Motor neuron (in vitro differentiated cells): Measurements from ENCODE around the gene MAPK8IP3. TPM values are rescaled to one million over a fixed set of nuclear protein-coding genes. Genes with fewer than 3 reads are reported as not detected.

Experiments used
- ATAC-seq, 8 experiments: fragments of 200-7000 bp; cut with Tn5 transposase; replicated peaks in 6 of 8; 2 replicates each; pipeline ENCODE4 v1.8.0; 2021; ENCODE audit warnings: mild to moderate bottlenecking in 8 of 8, moderate library complexity in 8 of 8
- H3K27ac ChIP-seq, 2 donors: fragments of 250-450 bp; sonication (Bioruptor Pico); 2 replicates each; pipeline ENCODE4 v1.9.0; 2021; ENCODE audit warnings: antibody characterized with exemption in 2 of 2, mild to moderate bottlenecking in 2 of 2, moderate library complexity in 1 of 2
- H3K4me1 ChIP-seq, 2 donors: fragments of 250-450 bp; sonication (Bioruptor Pico); replicated peaks in 1 of 2; 2 replicates each; pipeline ENCODE4 v1.6.1; 2021; ENCODE audit warnings: antibody characterized with exemption in 2 of 2, mild to moderate bottlenecking in 2 of 2, moderate library complexity in 1 of 2
- H3K4me3 ChIP-seq, 5 donors: fragments of 250-450 bp; sonication (Bioruptor Pico); 2 replicates each; pipeline ENCODE4 v1.9.0; 2021; ENCODE audit warnings: antibody characterized with exemption in 5 of 5, mild to moderate bottlenecking in 5 of 5, moderate library complexity in 4 of 5
- WGBS, 10 experiments: fragments of 450-650 bp; shearing (Covaris generic); methylation state at CpG; one replicate each; pipeline ENCODE4 v1.0.0; 2022; 5-methylcytosine and 5-hydroxymethylcytosine counted together
- in situ Hi-C, 9 experiments: fragments of 400-800 bp; cut with MboI; loops; one replicate each; pipeline ENCODE4 v1.15.0; 2021; ENCODE audit warnings: low sequenced_read_pairs in 9 of 9, low pct_unique_long_range_greater_than_20kb in 2 of 9; ENCODE audit not compliant: unreplicated experiment in 9 of 9
- total RNA-seq, 8 experiments: library from RNA; unstranded; fragments of 300-600 nt; gene quantifications; 2 replicates each; pipeline versions ENCODE4 v1.2.3 to v1.2.4, GENCODE V29; 2022

Gene MAPK8IP3
- total RNA-seq, 8 experiments from 2014 or later = 22.1 to 99.5 (median 55.4) TPM

GRCh38 chr16:1766231-1766630 is 60.2 kb downstream of the MAPK8IP3 start:
- 90% methylated on average over 5 of the region's 19 CpGs; no CpG with 5 or more reads in 9 of the 10 experiments for WGBS, 10 experiments
- in situ Hi-C loops = no loop called here
- ATAC-seq = no peak
- Histone ChIP-seq H3K27ac (no peak overlapping the region), H3K4me1 (peaks cover 6 to 7% of the 10 kb centered on the region in 2 donors), H3K4me3 (no peak overlapping the region)

- Histone ChIP-seq H3K4me1 (peaks cover 6 to 7% of the 10 kb centered on the region in 2 donors), H3K27ac (no peak overlapping the region), H3K4me3 (no peak overlapping the region)
- 100% methylated on average over 1 of the region's 18 CpGs; no CpG with 5 or more reads in 9 of the 10 experiments for WGBS, 10 experiments
- ATAC-seq = no peak
- in situ Hi-C loops = no loop called here
Measured at GRCh38 chr16:1766701-1767100, 60.7 kb downstream of the MAPK8IP3 start.

GRCh38 chr16:1767116-1767994 is 61.4 kb downstream of the MAPK8IP3 start:
- Histone ChIP-seq H3K27ac (no peak overlapping the region), H3K4me3 (no peak overlapping the region), H3K4me1 (peaks cover 6 to 7% of the 10 kb centered on the region in 2 donors)
- no peak for ATAC-seq
- 91 to 100% (median 100%) methylated on average over 1 to 4 of the region's 42 CpGs; no CpG with 5 or more reads in 6 of the 10 experiments for WGBS, 10 experiments
- in situ Hi-C loops = no loop called here

- Histone ChIP-seq H3K4me1 (peaks cover 6 to 7% of the 10 kb centered on the region in 2 donors), H3K27ac (no peak overlapping the region), H3K4me3 (no peak overlapping the region)
- no peak for ATAC-seq
- 92 to 94% methylated on average over 3 to 5 of the region's 41 CpGs; no CpG with 5 or more reads in 8 of the 10 experiments for WGBS, 10 experiments
- in situ Hi-C loops = no loop called here
Measured at GRCh38 chr16:1768061-1768766, 62.2 kb downstream of the MAPK8IP3 start.

GRCh38 chr16:1768767-1769401 is 62.9 kb downstream of the MAPK8IP3 start:
- Histone ChIP-seq H3K4me3 (no peak overlapping the region), H3K4me1 (peaks cover 6 to 7% of the 10 kb centered on the region in 2 donors), H3K27ac (no peak overlapping the region)
- in situ Hi-C loops = no loop called here
- ATAC-seq = no peak
- WGBS, 10 experiments = no CpG with 5 or more reads among the region's 26 CpGs

- WGBS, 10 experiments = 71 to 83% methylated on average over 1 to 3 of the region's 27 CpGs; no CpG with 5 or more reads in 8 of the 10 experiments
- Histone ChIP-seq H3K4me1 (peaks cover 13 to 15% of the 10 kb centered on the region in 2 donors), H3K4me3 (peak overlapping the region in 4 of 5 donors; percentile 73 to 96 (median 88)), H3K27ac (no peak overlapping the region)
- no peak for ATAC-seq
- in situ Hi-C loops = no loop called here
Measured at GRCh38 chr16:1769402-1770300, 63.7 kb downstream of the MAPK8IP3 start.

GRCh38 chr16:1770328-1771187 is 64.6 kb downstream of the MAPK8IP3 start:
- Histone ChIP-seq H3K4me1 (peaks cover 16 to 17% of the 10 kb centered on the region in 2 donors), H3K27ac (peak overlapping the region; percentile 93 to 95), H3K4me3 (peak overlapping the region; percentile 73 to 96 (median 84))
- ATAC-seq = peak; percentile 1 to 14 (median 4)
- in situ Hi-C loops = no loop called here
- WGBS, 10 experiments = 0 to 100% (median 30%) methylated on average over 1 to 19 of the region's 81 CpGs; no CpG with 5 or more reads in 5 of the 10 experiments

GRCh38 chr16:1771188-1771863 is 65.3 kb downstream of the MAPK8IP3 start, which contains the start of gene NME3:
NME3 (minus strand) TSS chr16:1771543; CDS start chr16:1771534, 9 bp downstream.
- 0% methylated on average over 2 of the region's 79 CpGs; no CpG with 5 or more reads in 9 of the 10 experiments for WGBS, 10 experiments
- in situ Hi-C loops = no loop called here
- peaks cover 16 to 17% of the 10 kb centered on the region in 2 donors for H3K4me1 ChIP-seq
- peak; percentile 18 to 49 (median 45) for ATAC-seq
- H3K4me3 ChIP-seq = peak within 1 kb of the TSS; percentile 73 to 96 (median 84)
- H3K27ac ChIP-seq = peak within 1 kb of the TSS; percentile 93 to 95

- H3K27ac ChIP-seq = peak overlapping the region; percentile 93 to 95
- WGBS, 10 experiments = 0 to 6% (median 1%) methylated on average over 1 to 9 of the region's 22 CpGs; no CpG with 5 or more reads in 2 of the 10 experiments
Measured at GRCh38 chr16:1771864-1772361, 65.9 kb downstream of the MAPK8IP3 start.

GRCh38 chr16:1772362-1772907 is 66.4 kb downstream of the MAPK8IP3 start, which contains the start of gene EME2:
EME2 (plus strand) TSS chr16:1772810; CDS start chr16:1773228, 418 bp downstream.
- WGBS, 10 experiments = 0 to 1% (median 0%) methylated on average over 3 to 21 of the region's 53 CpGs; no CpG with 5 or more reads in 2 of the 10 experiments
- H3K27ac ChIP-seq = peak within 1 kb of the TSS; percentile 93 to 95
- peak within 1 kb of the TSS; percentile 73 to 96 (median 84) for H3K4me3 ChIP-seq
- ATAC-seq = peak in 7 of 8 experiments; percentile 0 to 10 (median 1)
- H3K4me1 ChIP-seq = peaks cover 16 to 17% of the 10 kb centered on the region in 2 donors
- in situ Hi-C loops = no loop called here

More at GRCh38 chr16:1771864-1772361, 65.9 kb downstream of the MAPK8IP3 start:
- H3K4me3 ChIP-seq = peak overlapping the region; percentile 73 to 96 (median 84)
- ATAC-seq = no peak
- H3K4me1 ChIP-seq = peaks cover 16 to 17% of the 10 kb centered on the region in 2 donors
- in situ Hi-C loops = no loop called here
